HepG2 (cell line): ENCODE measurements around the gene FGFBP2. TPM values are rescaled to one million over a fixed set of nuclear protein-coding genes. Genes with fewer than 3 reads are reported as not detected.

ENCODE experiments used
- ATAC-seq: fragments of 200-7000 bp; cut with Tn5 transposase; 3 replicates; pipeline ENCODE4 v1.9.1; 2020; ENCODE audit warnings: mild to moderate bottlenecking, moderate library complexity
- BruUV-seq: library from RNA; stranded (reverse); fragments of 400-500 nt; replicated peaks from 2 replicates; lab custom pipeline; 2021; lab: Mats Ljungman, UMichigan
- CTCF ChIA-PET: fragments of 300-600 bp; formaldehyde crosslinking; extraction: SDS; loops from one replicate; lab custom pipeline; 2021; ENCODE audit warnings: low total read pairs, inconsistent platforms, low intra/inter-chr PET ratio; lab: Yijun Ruan, JAX
- POLR2A ChIA-PET: fragments of 350-600 bp; sonication (Branson Sonifier 250); formaldehyde crosslinking; loops from one replicate; lab custom pipeline; 2020; ENCODE audit warnings: antibody characterized with exemption, inconsistent platforms; lab: Yijun Ruan, JAX
- DNase-seq: peaks from one replicate; pipeline ENCODE4 v3.0.0-alpha.2; 2015; ENCODE audit warnings: low spot score
- FAIRE-seq: peaks from 3 replicates; lab custom pipeline; 2011; peaks lifted over from hg19 to GRCh38; lab: Jason Lieb, UNC
- H2AFZ ChIP-seq: one replicate; pipeline ENCODE4 v1.6.1; 2011; ENCODE audit warnings: low read length, inconsistent platforms
- H3K27ac ChIP-seq: fragments of 300-600 bp; 3 replicates; pipeline ENCODE4 v1.8.0; 2011; ENCODE audit warnings: mixed run types, mild to moderate bottlenecking, mixed read lengths, low read length, inconsistent platforms; ENCODE audit not compliant: insufficient read depth; ENCODE audit errors: extremely low read length
- H3K27me3 ChIP-seq, 2 experiments: fragments of 200-600 bp in 1 of 2; 2 replicates in 1 of 2; 3 replicates in 1 of 2; pipeline versions ENCODE4 v1.6.0 to v1.8.0; 2011; ENCODE audit warnings: low read length in 2 of 2, mild to moderate bottlenecking in 2 of 2, moderate library complexity in 2 of 2, inconsistent platforms in 1 of 2; ENCODE audit not compliant: insufficient read depth in 2 of 2, control insufficient read depth in 1 of 2
- H3K36me3 ChIP-seq, 2 experiments: fragments of 200-600 bp in 1 of 2; replicated peaks in 1 of 2; 2 replicates in 1 of 2; 3 replicates in 1 of 2; pipeline versions ENCODE4 v1.5.1 to v1.8.0; 2011; ENCODE audit warnings: low read length in 2 of 2, inconsistent platforms in 1 of 2; ENCODE audit not compliant: insufficient read depth in 2 of 2, control insufficient read depth in 1 of 2
- H3K4me1 ChIP-seq: 2 replicates; pipeline ENCODE4 v1.5.1; 2012; ENCODE audit warnings: low read length, inconsistent platforms; ENCODE audit not compliant: insufficient read depth
- H3K4me2 ChIP-seq: 2 replicates; pipeline ENCODE4 v1.6.0; 2011; ENCODE audit warnings: low read depth, low read length, inconsistent platforms
- H3K4me3 ChIP-seq, 3 experiments: fragments of 200-600 bp in 1 of 3; sonication (generic), shearing (Covaris generic) in 1 of 3; replicated peaks in 1 of 3; 2 replicates each; pipeline ENCODE4 v1.5.1; 2011 to 2016; ENCODE audit warnings: low read length in 3 of 3, inconsistent platforms in 2 of 3, low read depth in 2 of 3, mild to moderate bottlenecking in 2 of 3, control low read depth in 1 of 3, mixed read lengths in 1 of 3; ENCODE audit not compliant: insufficient read depth in 1 of 3
- H3K79me2 ChIP-seq: one replicate; pipeline ENCODE4 v1.6.1; 2011; ENCODE audit warnings: low read length, inconsistent platforms; ENCODE audit not compliant: insufficient read depth
- H3K9ac ChIP-seq: 2 replicates; pipeline ENCODE4 v1.6.0; 2011; ENCODE audit warnings: mild to moderate bottlenecking, low read depth, low read length, inconsistent platforms; ENCODE audit not compliant: insufficient read depth
- H3K9me3 ChIP-seq: 2 replicates; pipeline ENCODE4 v1.5.1; 2012; ENCODE audit warnings: mild to moderate bottlenecking, low read length
- H4K20me1 ChIP-seq: 2 replicates; pipeline ENCODE4 v1.6.0; 2011; ENCODE audit warnings: inconsistent platforms, mild to moderate bottlenecking, low read length, moderate library complexity; ENCODE audit not compliant: insufficient read depth
- CCAR2 ChIP-seq: fragments of 200-400 bp; formaldehyde crosslinking; optimal IDR thresholded peaks from 2 replicates; pipeline ENCODE3; 2018; ENCODE audit warnings: low read depth, mild to moderate bottlenecking, low read length, moderate library complexity
- KLF12 ChIP-seq: sonication (generic); formaldehyde crosslinking; IDR thresholded peaks from 2 replicates; pipeline ENCODE4 v1.4.0; 2020; ENCODE audit warnings: missing genetic modification reagents, borderline replicate concordance
- MATR3 ChIP-seq: sonication (generic); formaldehyde crosslinking; IDR thresholded peaks from 2 replicates; pipeline ENCODE4 v1.4.0; 2020; ENCODE audit warnings: missing genetic modification reagents
- SATB2 ChIP-seq: sonication (generic); formaldehyde crosslinking; IDR thresholded peaks from 2 replicates; pipeline ENCODE4 v1.5.0; 2020; ENCODE audit warnings: missing genetic modification reagents
- SKI ChIP-seq: fragments of 450-650 bp; IDR thresholded peaks from one replicate; pipeline ENCODE4 v1.6.1; 2018; ENCODE audit warnings: mild to moderate bottlenecking; ENCODE audit not compliant: partially characterized antibody
- ZNF234 ChIP-seq: sonication (generic); formaldehyde crosslinking; conservative IDR thresholded peaks from 2 replicates; pipeline ENCODE4 v1.5.1; 2020; ENCODE audit warnings: mild to moderate bottlenecking, missing genetic modification reagents
- ZNF354B ChIP-seq: sonication (generic); formaldehyde crosslinking; IDR thresholded peaks from 2 replicates; pipeline ENCODE4 v1.8.0; 2022; ENCODE audit warnings: mild to moderate bottlenecking, missing genetic modification reagents
- WGBS: methylation state at CpG from one replicate; pipeline ENCODE4 v1.1.6; 2017; ENCODE audit warnings: low lambda C conversion rate; 5-methylcytosine and 5-hydroxymethylcytosine counted together
- in situ Hi-C: cut with HindIII; loops from 2 replicates; pipeline ENCODE4 v1.10.0; 2017; ENCODE audit warnings: low pct_unique_long_range_greater_than_20kb; ENCODE audit not compliant: extremely low pct_ligation_motif_present
- intact Hi-C: fragments of 100-400 bp; cut with micrococcal nuclease; formaldehyde crosslinking; loops from one replicate; pipeline ENCODE4 v1.10.0; 2022; ENCODE audit not compliant: unreplicated experiment
- polyA plus RNA-seq, 8 experiments: library from polyadenylated mRNA; depleted of rRNA in 3 of 8; stranded (reverse) in 7 of 8; unstranded in 1 of 8; fragments of >200 nt; fragmentation: Illumina TruSeq in 4 of 8; extraction: Trizol in 4 of 8; gene quantifications; 2 replicates each; pipeline versions ENCODE4 v1.2.1 to v1.2.3, GENCODE V29; 2011 to 2016; ENCODE audit warnings: low read depth in 4 of 8, missing spikeins in 1 of 8, mixed read lengths in 1 of 8; ENCODE audit not compliant: insufficient read depth in 1 of 8
- total RNA-seq, 5 experiments: library from RNA; depleted of rRNA; stranded (reverse); fragments of >200 nt; fragmentation: Illumina TruSeq; extraction: Trizol; gene quantifications; 2 replicates each; pipeline ENCODE4 v1.2.3, GENCODE V29; 2016; ENCODE audit warnings: low read depth in 1 of 5
- TF ChIP-seq, protein P1 (sequence below): sonication (generic); formaldehyde crosslinking; IDR thresholded peaks from 2 replicates; pipeline ENCODE4 v1.5.1; 2020; ENCODE audit warnings: mild to moderate bottlenecking, missing genetic modification reagents, borderline replicate concordance
- TF ChIP-seq, protein P2 (sequence below): sonication (generic); formaldehyde crosslinking; IDR thresholded peaks from 2 replicates; pipeline ENCODE4 v1.5.1; 2020; ENCODE audit warnings: missing genetic modification reagents, mild to moderate bottlenecking, borderline replicate concordance

The FGFBP2 gene
- total and polyA plus RNA-seq, 2 of the 13 experiments (the other 11 are each of a cell fraction or from before 2014, with no cell fraction given) = not detected

DNA sequence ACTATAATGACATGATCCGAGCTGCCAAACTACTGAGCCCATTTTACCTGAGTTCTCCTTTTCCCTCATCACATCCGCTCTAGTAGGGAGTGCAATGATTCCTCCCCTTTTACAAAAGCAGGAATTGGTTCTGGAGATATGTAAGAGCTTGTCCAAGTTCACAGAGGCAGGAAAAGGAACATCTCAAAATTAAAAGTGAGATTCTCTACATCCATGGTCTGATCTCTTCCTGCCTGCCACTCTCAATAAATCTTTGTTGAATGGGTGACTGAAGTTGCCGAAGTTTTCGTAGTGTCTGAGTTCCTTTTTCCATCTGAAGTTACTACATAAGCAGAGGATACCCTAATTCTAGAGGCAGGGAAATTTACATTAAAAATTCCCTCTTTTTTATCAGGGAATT lies 24.3 kb downstream of the FGFBP2 start, which contains the start of gene FGFBP1:
TSS of gene FGFBP1 (minus strand) at position 101 of the 400 bp plus-strand sequence. CDS start 2,108 bp downstream, outside the sequence.
- Histone ChIP-seq H3K79me2 (no peaks in the 10 kb centered on the region), H3K36me3 (no peaks in the 10 kb centered on the region), H4K20me1 (no peaks in the 10 kb centered on the region), H3K4me3 (no peak within 1 kb of the TSS), H2AFZ (no peak within 1 kb of the TSS), H3K27ac (no peak within 1 kb of the TSS), H3K27me3 (peaks cover 2 to 11% of the 10 kb centered on the region in 2 experiments; a peak in 1 of 5 replicates), H3K4me2 (no peak within 1 kb of the TSS), H3K9ac (no peak within 1 kb of the TSS), H3K4me1 (no peaks in the 10 kb centered on the region), H3K9me3 (no peaks in the 10 kb centered on the region)
- in situ Hi-C loops = no loop called here
- ChIA-PET CTCF (no interaction called here), POLR2A (no interaction called here)
- intact Hi-C loops = no loop called here
- FAIRE-seq (no peak), DNase-seq (no peak), ATAC-seq (no peak)
- no peak for TF ChIP-seq KLF12
- no peak for TF ChIP-seq ZNF354B
- no peak for TF ChIP-seq CCAR2
- TF ChIP-seq, protein P1, sequence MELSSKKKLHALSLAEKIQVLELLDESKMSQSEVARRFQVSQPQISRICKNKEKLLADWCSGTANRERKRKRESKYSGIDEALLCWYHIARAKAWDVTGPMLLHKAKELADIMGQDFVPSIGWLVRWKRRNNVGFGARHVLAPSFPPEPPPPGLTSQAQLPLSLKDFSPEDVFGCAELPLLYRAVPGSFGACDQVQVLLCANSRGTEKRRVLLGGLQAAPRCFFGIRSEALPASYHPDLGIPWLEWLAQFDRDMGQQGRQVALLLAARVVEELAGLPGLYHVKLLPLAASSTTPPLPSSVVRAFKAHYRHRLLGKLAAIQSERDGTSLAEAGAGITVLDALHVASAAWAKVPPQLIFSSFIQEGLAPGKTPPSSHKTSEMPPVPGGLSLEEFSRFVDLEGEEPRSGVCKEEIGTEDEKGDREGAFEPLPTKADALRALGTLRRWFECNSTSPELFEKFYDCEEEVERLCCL (CRISPR knock-in tag) = no peak
- TF ChIP-seq ZNF234 (CRISPR knock-in tag) = no peak
- no TSS peak for BruUV-seq
- 3% methylated on average over 4 of the region's 4 CpGs for WGBS

DNA sequence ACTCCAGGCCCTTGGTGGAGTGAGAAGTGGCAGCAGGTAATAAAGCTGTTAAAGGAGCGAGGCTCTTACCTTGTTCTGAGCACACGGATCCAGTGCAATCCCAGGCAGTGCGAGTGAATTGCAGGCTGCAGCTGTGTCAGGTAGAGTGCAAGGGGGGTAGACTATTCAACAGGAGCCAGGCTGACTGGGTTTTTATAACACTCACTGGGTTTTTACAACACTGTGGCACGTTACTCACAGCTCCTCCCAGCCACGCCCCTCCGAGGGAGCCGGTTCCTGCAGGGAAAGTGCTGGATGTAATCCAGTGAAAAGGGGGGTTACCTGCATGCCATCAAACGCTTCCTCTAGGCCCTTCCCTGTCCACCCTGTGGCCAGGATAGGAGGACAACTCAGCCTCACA lies 24.8 kb downstream of the FGFBP2 start:
- H3K4me3 ChIP-seq = no peak overlapping the region
- no peaks in the 10 kb centered on the region for H3K4me1 ChIP-seq
- H2AFZ ChIP-seq = no peak overlapping the region
- POLR2A ChIA-PET = no interaction called here
- no peaks in the 10 kb centered on the region for H4K20me1 ChIP-seq
- no peaks in the 10 kb centered on the region for H3K9me3 ChIP-seq
- WGBS = 14% methylated on average over 6 of the region's 8 CpGs
- H3K36me3 ChIP-seq = no peaks in the 10 kb centered on the region
- no TSS peak for BruUV-seq
- in situ Hi-C loops (no loop called here), intact Hi-C loops (no loop called here)
- DNase-seq (no peak), ATAC-seq (no peak), FAIRE-seq (no peak)
- CTCF ChIA-PET = no interaction called here
- H3K4me2 ChIP-seq = no peak overlapping the region
- H3K9ac ChIP-seq = no peak overlapping the region
- peaks cover 2 to 11% of the 10 kb centered on the region in 2 experiments; a peak in 1 of 5 replicates for H3K27me3 ChIP-seq
- no peaks in the 10 kb centered on the region for H3K79me2 ChIP-seq
- TF ChIP-seq SKI (no peak), MATR3 (no peak), SATB2 (CRISPR knock-in tag) (no peak)
- TF ChIP-seq, protein P2, sequence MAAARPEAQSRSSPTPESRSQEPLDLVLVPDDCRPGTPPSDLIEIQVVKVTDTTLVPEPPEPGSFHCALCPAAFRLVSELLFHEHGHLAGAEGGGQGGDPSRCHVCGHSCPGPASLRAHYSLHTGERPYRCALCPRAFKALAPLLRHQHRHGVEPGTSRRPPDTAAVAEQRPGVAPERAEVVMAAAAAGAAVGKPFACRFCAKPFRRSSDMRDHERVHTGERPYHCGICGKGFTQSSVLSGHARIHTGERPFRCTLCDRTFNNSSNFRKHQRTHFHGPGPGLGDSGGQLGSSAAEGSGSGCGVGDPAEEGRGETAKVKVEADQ = no peak
- no peak overlapping the region for H3K27ac ChIP-seq
